Measurements from ENCODE around the gene HSPB9. TPM values are rescaled to one million over a fixed set of nuclear protein-coding genes. Genes with fewer than 3 reads are reported as not detected.

HSPB9 gene
- total RNA-seq, 1 donor from 2014 or later, result not detected

- Histone ChIP-seq H3K4me3 (ENCODE audit: low read depth, low read length) (no peak overlapping the region), H3K27me3 (ENCODE audit: control insufficient read depth, insufficient read depth, low read length) (no peaks in the 10 kb centered on the region), H3K36me3 (ENCODE audit: control insufficient read depth, insufficient read depth, low read length) (peaks cover 2% of the 10 kb centered on the region)
- DNase-seq (ENCODE audit: low read depth) (no peak), FAIRE-seq (no peak)
- TF ChIP-seq, protein P1, sequence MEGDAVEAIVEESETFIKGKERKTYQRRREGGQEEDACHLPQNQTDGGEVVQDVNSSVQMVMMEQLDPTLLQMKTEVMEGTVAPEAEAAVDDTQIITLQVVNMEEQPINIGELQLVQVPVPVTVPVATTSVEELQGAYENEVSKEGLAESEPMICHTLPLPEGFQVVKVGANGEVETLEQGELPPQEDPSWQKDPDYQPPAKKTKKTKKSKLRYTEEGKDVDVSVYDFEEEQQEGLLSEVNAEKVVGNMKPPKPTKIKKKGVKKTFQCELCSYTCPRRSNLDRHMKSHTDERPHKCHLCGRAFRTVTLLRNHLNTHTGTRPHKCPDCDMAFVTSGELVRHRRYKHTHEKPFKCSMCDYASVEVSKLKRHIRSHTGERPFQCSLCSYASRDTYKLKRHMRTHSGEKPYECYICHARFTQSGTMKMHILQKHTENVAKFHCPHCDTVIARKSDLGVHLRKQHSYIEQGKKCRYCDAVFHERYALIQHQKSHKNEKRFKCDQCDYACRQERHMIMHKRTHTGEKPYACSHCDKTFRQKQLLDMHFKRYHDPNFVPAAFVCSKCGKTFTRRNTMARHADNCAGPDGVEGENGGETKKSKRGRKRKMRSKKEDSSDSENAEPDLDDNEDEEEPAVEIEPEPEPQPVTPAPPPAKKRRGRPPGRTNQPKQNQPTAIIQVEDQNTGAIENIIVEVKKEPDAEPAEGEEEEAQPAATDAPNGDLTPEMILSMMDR (IDR thresholded peaks at IDR 0.05; ENCODE audit: insufficient read depth, low read length, severe bottlenecking), result no peak
Measured at GRCh38 chr17:42107124-42107523, 15.5 kb upstream of the HSPB9 start.

DNA sequence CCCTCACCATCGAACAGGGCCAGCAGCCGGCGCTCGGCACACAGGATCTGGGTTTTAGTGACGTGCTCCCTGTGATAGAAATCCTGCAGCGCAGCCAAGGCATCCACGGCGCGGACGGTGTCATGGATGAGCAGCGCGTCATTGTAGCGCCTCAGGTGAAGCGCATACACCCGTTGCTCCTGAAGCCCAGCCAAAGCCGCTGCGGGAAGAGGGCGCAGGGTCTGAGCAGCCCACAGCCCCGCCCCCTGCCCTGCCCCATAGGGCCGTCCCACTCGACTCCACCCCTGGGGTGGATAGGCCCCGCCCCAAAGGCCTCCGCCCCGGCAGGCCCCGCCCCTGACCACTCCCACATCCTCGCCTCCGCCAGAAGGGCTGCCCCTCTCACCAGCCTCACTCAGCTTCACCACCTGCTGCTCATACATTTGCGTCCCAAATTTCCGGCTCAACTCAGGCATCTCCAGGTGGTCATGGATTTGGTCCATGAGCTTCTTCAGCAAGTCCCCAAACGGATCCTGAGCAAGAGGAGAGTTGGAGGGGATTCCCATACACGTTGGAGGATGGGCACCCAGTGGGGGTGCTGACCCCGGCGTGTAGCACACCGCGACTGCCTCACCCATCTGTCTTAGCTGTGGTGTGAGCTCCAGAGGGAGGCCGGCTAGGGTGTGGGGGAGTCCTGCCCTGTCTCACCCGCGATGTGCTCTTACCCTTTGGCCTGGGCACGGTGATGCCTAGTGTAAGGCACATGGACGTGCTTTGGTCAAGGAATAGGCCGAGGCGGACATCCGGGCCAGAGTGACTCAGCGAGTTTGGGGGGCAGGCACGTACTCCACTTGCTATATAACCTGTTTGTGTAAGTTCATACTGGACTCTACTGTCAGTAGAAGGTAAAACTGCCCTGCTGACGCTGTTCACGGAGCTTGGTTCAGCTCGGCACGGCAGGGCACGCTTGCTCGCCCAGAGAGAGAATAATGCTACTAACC is 14.7 kb upstream of the HSPB9 start:
- FAIRE-seq, result peak; percentile 13
- H3K27me3 ChIP-seq (ENCODE audit: control insufficient read depth, insufficient read depth, low read length), result no peaks in the 10 kb centered on the region
- peaks cover 2% of the 10 kb centered on the region for H3K36me3 ChIP-seq (ENCODE audit: control insufficient read depth, insufficient read depth, low read length)
- TF ChIP-seq, protein P1 (IDR thresholded peaks at IDR 0.05; ENCODE audit: insufficient read depth, low read length, severe bottlenecking), result no peak
- H3K4me3 ChIP-seq (ENCODE audit: low read depth, low read length), result no peak overlapping the region
- DNase-seq (ENCODE audit: low read depth), result peak; percentile 68

DNA sequence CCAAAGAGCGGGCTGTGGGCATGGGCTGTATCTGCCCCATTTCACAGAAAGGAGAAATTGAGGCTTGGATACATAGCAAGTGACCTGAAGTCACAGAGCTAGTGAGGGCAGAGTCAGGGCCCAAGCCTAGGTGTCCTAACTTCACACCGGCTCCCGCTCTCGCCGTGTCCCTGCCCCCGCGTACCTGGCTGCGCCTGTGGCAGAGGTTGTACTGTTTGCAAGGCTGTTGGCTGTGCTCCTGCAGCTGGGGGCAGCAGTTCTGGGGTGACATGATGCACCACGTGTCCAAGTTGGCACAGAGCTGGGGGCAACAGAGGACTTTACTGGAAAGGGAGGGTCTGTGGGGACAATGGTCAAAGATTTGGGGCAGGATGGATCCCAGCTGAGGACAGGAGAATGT is 13.5 kb upstream of the HSPB9 start:
- H3K4me3 ChIP-seq (ENCODE audit: low read depth, low read length), result no peak overlapping the region

DNA sequence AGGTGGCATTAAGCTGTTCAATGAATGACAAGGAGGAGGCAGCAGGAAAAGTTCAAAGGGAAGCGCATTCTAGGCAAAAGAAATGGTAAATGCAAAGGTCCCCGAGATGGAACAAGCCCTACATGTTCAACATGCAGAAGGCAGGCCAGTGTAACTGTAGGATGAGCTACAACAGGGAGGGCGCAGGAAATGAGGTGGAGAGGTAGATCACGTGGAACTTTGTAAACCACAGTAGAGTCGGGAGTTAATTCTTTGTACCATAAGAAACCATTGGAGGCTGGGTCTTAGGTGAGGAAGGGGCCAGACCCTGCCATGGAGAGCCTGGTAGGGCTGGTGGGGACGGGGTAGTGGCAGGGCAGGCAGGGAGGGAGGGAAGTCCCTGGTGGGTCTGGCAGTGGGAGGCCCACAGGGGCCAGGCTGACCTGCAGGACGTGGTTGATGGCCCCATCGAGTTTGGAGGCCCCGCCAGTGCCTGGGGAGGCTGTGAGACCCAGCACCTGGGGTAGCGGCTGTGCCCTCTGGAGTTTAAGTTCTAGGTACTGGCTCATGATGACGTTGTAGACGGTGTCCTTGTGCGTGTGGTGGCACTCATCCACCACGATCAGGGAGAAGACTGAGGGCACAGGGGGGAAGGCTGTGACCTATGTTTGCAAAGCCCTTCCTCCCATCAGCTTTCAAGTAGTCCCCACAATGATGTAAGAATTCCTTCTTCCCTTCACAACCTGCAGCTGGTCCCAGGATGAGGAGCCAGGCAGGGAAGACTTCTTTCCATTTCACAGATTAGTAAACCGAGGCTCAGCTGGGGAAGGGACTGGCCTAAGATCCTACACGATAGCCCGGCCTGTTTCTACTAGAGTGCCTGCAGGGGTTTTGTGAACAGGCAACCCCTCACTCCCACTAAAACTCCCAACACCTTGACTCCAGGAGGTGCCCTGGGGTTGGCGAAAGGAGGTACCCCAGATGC is 12.0 kb upstream of the HSPB9 start:
- FAIRE-seq (no peak), DNase-seq (ENCODE audit: low read depth) (no peak)
- Histone ChIP-seq H3K27me3 (ENCODE audit: control insufficient read depth, insufficient read depth, low read length) (no peaks in the 10 kb centered on the region), H3K36me3 (ENCODE audit: control insufficient read depth, insufficient read depth, low read length) (peaks cover 6% of the 10 kb centered on the region), H3K4me3 (ENCODE audit: low read depth, low read length) (no peak overlapping the region)
- TF ChIP-seq, protein P1 (IDR thresholded peaks at IDR 0.05; ENCODE audit: insufficient read depth, low read length, severe bottlenecking), result no peak

More for the DNA sequence above, 13.5 kb upstream of the HSPB9 start:
- Histone ChIP-seq H3K36me3 (ENCODE audit: control insufficient read depth, insufficient read depth, low read length) (peaks cover 6% of the 10 kb centered on the region), H3K27me3 (ENCODE audit: control insufficient read depth, insufficient read depth, low read length) (no peaks in the 10 kb centered on the region)
- no peak for DNase-seq (ENCODE audit: low read depth)
- FAIRE-seq, result no peak
- TF ChIP-seq, protein P1 (IDR thresholded peaks at IDR 0.05; ENCODE audit: insufficient read depth, low read length, severe bottlenecking), result no peak

DNA sequence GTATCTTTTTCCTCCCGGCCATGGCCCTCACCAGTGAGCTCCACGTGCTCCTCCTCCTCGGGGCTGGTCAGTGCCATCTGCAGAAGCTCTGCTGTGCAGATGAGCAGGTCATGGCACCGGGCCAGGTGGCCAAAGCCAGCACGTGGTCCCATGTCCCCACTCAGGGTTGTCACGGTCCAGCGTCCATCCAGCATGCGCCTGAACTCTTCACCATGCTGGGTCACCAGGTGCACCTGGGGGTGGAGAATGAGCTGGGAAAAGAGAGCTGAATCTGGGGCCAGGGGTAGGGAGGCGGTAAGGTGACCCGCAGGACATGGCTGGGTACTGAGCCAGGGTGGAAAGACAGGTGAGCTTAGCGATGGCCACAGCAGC is 11.4 kb upstream of the HSPB9 start:
- H3K36me3 ChIP-seq (ENCODE audit: control insufficient read depth, insufficient read depth, low read length), result peaks cover 13% of the 10 kb centered on the region
- no peaks in the 10 kb centered on the region for H3K27me3 ChIP-seq (ENCODE audit: control insufficient read depth, insufficient read depth, low read length)
- DNase-seq (ENCODE audit: low read depth) (no peak), FAIRE-seq (no peak)
- TF ChIP-seq, protein P1 (IDR thresholded peaks at IDR 0.05; ENCODE audit: insufficient read depth, low read length, severe bottlenecking), result no peak
- no peak overlapping the region for H3K4me3 ChIP-seq (ENCODE audit: low read depth, low read length)

All from bronchial epithelial cell (primary cell).